ENCODE results near the gene CYP19A1.

DNA sequence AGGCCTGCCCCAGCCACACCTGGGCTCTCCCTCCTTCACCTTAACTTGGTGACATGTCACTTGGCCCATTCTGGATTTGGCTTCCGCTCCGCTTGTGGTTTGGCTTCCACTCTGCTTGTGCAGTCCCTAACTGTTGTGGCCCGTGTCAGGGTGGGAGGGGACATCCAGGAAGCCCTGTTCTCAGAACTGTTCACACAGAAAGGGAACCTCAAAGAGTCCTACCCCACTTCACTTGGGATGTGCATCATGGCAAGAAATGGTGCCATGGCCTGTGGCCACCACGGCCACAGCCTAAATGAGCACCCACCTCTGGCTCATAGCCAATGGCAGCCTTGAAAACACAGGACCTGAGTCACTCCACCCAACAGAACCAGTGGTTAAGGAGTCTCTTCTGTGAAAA lies 63.4 kb downstream of the CYP19A1 start:
- TF ChIP-seq, protein P1, sequence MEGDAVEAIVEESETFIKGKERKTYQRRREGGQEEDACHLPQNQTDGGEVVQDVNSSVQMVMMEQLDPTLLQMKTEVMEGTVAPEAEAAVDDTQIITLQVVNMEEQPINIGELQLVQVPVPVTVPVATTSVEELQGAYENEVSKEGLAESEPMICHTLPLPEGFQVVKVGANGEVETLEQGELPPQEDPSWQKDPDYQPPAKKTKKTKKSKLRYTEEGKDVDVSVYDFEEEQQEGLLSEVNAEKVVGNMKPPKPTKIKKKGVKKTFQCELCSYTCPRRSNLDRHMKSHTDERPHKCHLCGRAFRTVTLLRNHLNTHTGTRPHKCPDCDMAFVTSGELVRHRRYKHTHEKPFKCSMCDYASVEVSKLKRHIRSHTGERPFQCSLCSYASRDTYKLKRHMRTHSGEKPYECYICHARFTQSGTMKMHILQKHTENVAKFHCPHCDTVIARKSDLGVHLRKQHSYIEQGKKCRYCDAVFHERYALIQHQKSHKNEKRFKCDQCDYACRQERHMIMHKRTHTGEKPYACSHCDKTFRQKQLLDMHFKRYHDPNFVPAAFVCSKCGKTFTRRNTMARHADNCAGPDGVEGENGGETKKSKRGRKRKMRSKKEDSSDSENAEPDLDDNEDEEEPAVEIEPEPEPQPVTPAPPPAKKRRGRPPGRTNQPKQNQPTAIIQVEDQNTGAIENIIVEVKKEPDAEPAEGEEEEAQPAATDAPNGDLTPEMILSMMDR (IDR thresholded peaks at IDR 0.05; ENCODE audit: low read depth, low read length, poor library complexity, severe bottlenecking), result no peak
- TF ChIP-seq EZH2phosphoT487 (IDR thresholded peaks at IDR 0.05; ENCODE audit: borderline replicate concordance, low read length), result no peak
